GM18907 (cell line): ENCODE results near the gene ATP6V1F.

Experiments
- ATAC-seq: cut with Tn5 transposase; IDR thresholded peaks from one replicate; pipeline ENCODE4 v1.9.1; 2021; ENCODE audit warnings: mild to moderate bottlenecking, moderate library complexity; ENCODE audit not compliant: unreplicated experiment

The ATP6V1F gene

GRCh38 chr7:128914566-128915151, 52.0 kb downstream of the ATP6V1F start:
- peak; percentile 60 for ATAC-seq

- ATAC-seq = no peak
These were observed 52.7 kb downstream of the ATP6V1F start for GRCh38 chr7:128915271-128915819.
